Activated CD4-positive, CD25-positive, alpha-beta regulatory T cell (primary cell): Measurements from ENCODE around the gene TBC1D4.
A peak's percentile ranks its signal among the peaks of the same experiment; 100 is the strongest.

Experiments
- DNase-seq, 4 experiments: peaks; one replicate each; lab custom pipeline; 2025; lab: John Stamatoyannopoulos, UW

Gene TBC1D4

GRCh38 chr13:75485286-75486062 lies 3.5 kb upstream of the TBC1D4 start:
- DNase-seq = no peak

- DNase-seq = no peak
These were observed 781 bp upstream of the TBC1D4 start for GRCh38 chr13:75482820-75483079.

- peak in 1 of 4 experiments; percentile 9 for DNase-seq
These were observed 546 bp downstream of the TBC1D4 start for GRCh38 chr13:75481176-75482069.

DNA sequence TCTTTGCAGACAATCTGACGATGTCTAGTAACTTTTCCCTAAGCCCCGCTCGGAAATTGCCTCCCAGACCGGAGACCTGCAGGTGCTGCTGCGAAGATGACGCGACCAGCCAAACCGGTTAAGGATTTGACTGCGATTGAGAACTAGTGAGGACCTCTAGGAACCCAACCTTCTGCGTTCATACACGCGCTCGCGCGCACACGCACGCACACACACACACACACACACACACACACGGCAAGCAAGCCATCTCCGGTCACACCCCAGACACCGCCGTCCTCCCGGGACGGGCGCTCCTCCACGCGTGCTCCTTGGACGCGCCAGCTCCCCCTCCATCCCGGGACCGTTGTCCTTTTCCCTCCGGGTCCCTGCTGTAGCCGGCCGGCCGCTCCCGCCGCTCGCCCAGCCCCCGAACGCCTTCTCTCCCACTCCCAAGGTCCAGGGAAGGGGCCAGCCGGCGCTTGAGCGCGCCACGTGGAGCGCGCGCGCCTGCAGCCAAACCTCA lies 1.2 kb downstream of the TBC1D4 start:
- no peak for DNase-seq

DNA sequence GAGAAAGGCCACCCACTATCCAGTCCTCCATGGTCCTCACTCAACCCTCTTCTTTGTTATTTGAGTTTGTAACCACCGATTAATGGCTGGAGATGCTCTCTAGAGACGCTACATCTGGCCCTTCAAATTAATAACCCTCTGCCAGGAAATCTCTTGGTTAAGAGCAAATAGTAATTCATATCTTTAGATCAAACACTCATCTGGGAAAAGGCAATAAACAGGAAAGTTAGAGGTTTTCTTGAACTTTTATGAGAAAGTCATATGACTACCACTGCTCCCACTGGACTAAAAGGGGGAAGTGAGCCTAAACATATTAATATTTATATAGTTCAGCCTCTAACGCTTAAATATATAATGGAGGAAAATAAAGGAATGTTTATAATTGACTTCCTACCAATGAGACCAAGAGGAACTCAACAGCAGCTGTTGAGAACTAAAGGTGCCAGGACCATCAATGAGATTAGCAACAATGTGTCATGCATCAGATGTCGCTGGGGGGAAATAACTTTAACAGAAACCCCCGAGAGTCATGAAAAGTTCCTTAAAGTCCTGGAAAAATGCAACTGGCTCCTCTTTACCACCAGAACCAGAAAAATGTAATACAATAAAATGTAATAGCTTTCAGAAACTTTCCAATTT lies 2.7 kb downstream of the TBC1D4 start:
- DNase-seq = no peak

GRCh38 chr13:75478659-75479058 lies 3.3 kb downstream of the TBC1D4 start:
- no peak for DNase-seq

- no peak for DNase-seq
These were observed 7.0 kb downstream of the TBC1D4 start for GRCh38 chr13:75474956-75475355.

GRCh38 chr13:75473468-75473867 lies 8.5 kb downstream of the TBC1D4 start:
- no peak for DNase-seq

GRCh38 chr13:75470676-75471075 lies 11.3 kb downstream of the TBC1D4 start:
- no peak for DNase-seq

DNA sequence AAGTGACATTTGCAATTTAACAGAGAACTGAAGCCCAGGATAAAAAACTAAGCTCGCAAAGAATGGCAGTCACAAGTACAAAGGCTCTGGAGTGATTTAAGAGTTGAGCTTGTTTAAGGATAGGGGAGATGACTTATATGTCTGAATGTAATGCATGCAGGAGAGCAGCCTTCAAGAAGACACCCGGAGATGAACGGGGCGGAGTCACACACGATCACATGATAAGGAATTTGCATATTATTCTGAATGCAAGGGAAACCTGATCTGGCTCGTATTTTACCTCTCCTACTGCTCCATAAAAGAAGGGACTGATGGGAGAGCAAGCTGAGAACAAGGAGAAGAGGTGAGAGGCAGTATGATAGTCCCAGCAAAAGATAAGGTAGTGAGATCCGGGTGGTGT lies 12.9 kb downstream of the TBC1D4 start:
- DNase-seq = no peak

DNA sequence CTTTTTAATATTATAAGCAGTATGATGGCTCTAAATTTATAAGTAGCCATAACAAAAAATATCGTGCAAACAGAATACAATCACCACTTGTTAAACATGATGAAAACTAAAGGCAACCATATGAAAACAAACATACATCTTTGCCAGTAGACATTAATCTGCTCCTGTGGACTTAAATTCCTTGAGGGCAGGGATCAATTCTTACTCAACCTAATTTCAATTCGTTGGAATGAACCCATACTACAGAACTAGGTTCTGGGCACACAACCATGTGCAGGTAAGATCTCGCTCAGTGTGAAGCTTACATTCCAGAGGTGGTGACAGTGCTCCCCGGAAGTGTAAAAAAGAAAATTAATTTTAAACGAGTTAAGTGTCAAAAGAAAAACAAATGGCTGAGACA lies 13.4 kb downstream of the TBC1D4 start:
- no peak for DNase-seq

- no peak for DNase-seq
These were observed 13.9 kb downstream of the TBC1D4 start for GRCh38 chr13:75468098-75468497.

DNA sequence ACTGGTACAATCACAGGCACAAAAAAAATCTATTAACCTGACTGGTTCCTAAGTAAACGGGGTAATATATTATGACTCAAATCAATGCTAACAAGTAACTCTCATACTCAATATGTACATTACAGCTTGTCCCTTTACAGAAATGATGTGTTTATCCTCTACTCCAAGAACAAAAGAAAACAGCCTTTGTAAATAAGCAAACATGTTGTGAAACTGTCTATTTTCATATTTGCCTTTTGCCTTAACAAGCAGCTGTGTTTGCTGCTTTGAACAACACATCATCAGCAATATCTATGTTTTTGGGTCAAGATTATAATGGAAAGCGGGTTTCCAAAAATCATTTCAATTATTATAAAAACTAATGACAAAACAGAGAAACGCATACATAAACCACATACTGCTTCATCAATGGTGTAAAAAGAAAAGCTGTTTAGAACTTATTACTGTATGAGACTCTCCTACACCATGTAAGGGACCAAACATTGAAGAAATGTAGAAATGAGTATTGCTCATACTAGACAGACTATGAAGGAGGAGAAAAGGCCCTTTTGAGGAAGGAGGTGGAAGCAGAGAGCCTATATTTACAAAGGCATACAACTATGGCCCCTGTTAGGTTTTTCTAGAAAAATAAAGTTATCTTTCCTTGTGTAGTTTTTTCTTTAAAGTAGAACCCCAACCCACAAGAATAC lies 14.8 kb downstream of the TBC1D4 start:
- no peak for DNase-seq

DNA sequence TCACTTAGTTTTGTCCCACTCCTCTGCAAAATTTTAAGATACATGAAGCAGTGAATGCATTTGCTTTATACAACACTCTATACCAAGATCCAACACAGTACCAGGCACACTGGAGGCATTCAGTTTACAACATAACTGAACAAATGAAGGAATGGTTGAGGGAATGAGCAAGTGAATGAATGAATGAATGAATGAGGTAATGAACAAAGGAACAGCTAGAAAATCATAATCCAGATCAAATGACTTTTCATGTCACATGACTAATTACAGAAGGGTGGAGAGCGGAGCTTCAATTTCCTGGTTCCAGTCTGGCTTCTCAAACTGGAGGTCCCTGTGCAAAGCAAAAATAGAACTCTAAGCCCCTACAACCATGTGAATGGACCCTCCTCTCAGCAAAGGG lies 16.7 kb downstream of the TBC1D4 start:
- no peak for DNase-seq

DNA sequence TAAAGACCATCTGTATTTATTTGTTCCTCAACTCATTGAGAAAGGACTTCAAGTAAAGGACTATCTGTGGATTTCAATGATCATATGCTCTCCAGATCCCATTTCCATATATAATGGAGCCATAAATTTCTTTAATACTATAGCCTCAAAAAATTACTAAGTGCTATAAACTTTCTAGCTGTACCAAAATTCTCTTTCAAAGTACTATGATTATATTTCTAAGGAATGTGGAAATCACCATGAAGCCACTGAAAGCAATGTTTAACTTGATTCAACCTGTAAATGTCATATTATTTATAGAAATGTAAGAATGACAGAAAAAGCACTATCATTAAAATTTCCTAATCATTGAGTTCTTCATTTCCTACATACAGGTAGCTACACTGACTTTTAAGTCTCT lies 20.7 kb downstream of the TBC1D4 start:
- no peak for DNase-seq

DNA sequence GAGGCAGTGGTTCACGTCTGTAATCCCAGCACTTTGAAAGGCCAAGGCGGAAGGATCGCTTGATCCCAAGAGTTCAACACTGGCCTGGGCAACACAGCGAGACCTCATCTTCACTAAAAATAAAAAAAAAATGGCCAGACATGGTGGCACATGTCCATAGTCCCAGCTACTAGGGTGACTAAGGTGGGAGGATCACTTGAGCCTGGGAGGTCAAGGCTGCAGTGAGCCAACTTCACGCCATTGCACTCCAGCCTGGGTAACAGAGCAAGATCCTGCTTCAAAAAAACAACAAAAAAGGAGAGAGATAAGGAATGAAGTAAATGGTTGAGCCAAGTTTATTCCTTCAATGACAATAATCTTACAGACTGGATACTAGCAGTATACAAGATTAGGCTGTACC lies 21.3 kb downstream of the TBC1D4 start:
- DNase-seq = no peak

DNA sequence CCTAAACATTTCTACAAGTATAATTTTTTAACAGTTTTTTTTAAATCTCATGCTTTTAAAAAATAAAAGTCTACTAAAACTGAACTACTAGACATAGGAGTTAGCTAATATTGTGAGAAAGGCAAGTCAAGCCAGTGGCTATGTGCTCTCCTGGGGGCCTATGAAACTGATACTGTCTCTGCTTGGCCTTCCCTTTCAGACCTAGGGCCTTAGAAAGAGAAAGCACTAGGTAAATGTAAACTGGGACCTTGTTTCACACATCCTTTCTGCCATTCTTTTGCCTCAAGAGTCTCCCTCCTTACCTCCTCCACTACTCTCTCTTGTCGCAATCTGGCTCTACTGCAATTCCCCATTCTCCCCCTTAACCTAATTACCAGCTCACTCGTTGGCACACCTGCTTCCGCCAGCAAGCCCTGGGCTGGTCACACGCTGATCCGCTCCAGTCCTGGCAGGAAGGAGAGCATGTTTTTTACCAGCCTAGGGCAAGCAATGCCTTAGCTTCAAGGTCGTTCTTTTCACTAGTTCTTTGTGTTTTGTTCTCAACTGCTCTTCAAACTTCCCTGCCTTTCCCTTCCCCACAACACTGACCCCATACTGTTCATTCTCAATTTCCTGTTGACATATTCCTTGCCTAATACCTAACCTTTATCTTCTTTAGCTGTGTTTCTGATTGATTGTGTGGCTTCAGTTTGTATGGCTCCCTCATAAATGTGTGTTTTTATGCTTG lies 23.1 kb downstream of the TBC1D4 start:
- DNase-seq = no peak

GRCh38 chr13:75455962-75456361 lies 26.0 kb downstream of the TBC1D4 start:
- DNase-seq = no peak

GRCh38 chr13:75454497-75454896 lies 27.5 kb downstream of the TBC1D4 start:
- no peak for DNase-seq

- no peak for DNase-seq
These were observed 29.4 kb downstream of the TBC1D4 start for GRCh38 chr13:75452564-75452963.

GRCh38 chr13:75447493-75447892 lies 34.5 kb downstream of the TBC1D4 start:
- DNase-seq = no peak

GRCh38 chr13:75446874-75447273 lies 35.1 kb downstream of the TBC1D4 start:
- DNase-seq = no peak
